Stimulated activated naive CD8-positive, alpha-beta T cell treated with anti-CD3 and anti-CD28 coated beads, Interleukin-15, Interleukin-2, amounts not matched to agents 100 ng/mL and 50 ng/mL, for 24 hours (primary cell): ENCODE data around the gene CD58.
"Not testable (repeated sequence)": the region's sequence is repeated elsewhere in the genome, so short reads cannot be mapped to it uniquely, and the experiment has no call there.

ENCODE experiments used
- H3K27ac Mint-ChIP-seq: one replicate; pipeline ENCODE4 v1.8.0; 2021; ENCODE audit warnings: mild to moderate bottlenecking, mixed read lengths
- H3K27me3 Mint-ChIP-seq: one replicate; pipeline ENCODE4 v1.8.0; 2021; ENCODE audit warnings: mixed read lengths
- H3K36me3 Mint-ChIP-seq: one replicate; pipeline ENCODE4 v1.8.0; 2021; ENCODE audit warnings: low read depth, mixed read lengths
- H3K4me1 Mint-ChIP-seq: one replicate; pipeline ENCODE4 v1.8.0; 2021; ENCODE audit warnings: low read depth, mixed read lengths
- H3K4me3 Mint-ChIP-seq: one replicate; pipeline ENCODE4 v1.8.0; 2021; ENCODE audit warnings: mild to moderate bottlenecking, mixed read lengths
- H3K9me3 Mint-ChIP-seq: one replicate; pipeline ENCODE4 v1.8.0; 2021; ENCODE audit warnings: mixed read lengths

CD58 gene

GRCh38 chr1:116567790-116568661 is 2.8 kb downstream of the CD58 start:
- H3K9me3 Mint-ChIP-seq: peaks cover 9% of the 10 kb centered on the region
- peak overlapping the region; percentile 4 for H3K27ac Mint-ChIP-seq
- peaks cover 10% of the 10 kb centered on the region for H3K27me3 Mint-ChIP-seq
- H3K4me1 Mint-ChIP-seq: peaks cover 77% of the 10 kb centered on the region
- H3K36me3 Mint-ChIP-seq: peaks cover 49% of the 10 kb centered on the region
- H3K4me3 Mint-ChIP-seq: peak overlapping the region; percentile 91

- Mint-ChIP-seq H3K4me1 (peaks cover 87% of the 10 kb centered on the region), H3K36me3 (peaks cover 70% of the 10 kb centered on the region), H3K27ac (no peak overlapping the region)
Observed at GRCh38 chr1:116565222-116565621, 5.6 kb downstream of the CD58 start.

GRCh38 chr1:116564426-116564825 is 6.4 kb downstream of the CD58 start:
- peaks cover 17% of the 10 kb centered on the region for H3K9me3 Mint-ChIP-seq
- H3K27me3 Mint-ChIP-seq: no peaks in the 10 kb centered on the region
- H3K4me3 Mint-ChIP-seq: no peak overlapping the region
- peaks cover 86% of the 10 kb centered on the region for H3K4me1 Mint-ChIP-seq
- H3K27ac Mint-ChIP-seq: peak overlapping the region; percentile 68
- peaks cover 65% of the 10 kb centered on the region for H3K36me3 Mint-ChIP-seq

More at GRCh38 chr1:116565222-116565621, 5.6 kb downstream of the CD58 start:
- H3K9me3 Mint-ChIP-seq: peaks cover 17% of the 10 kb centered on the region
- H3K27me3 Mint-ChIP-seq: no peaks in the 10 kb centered on the region
- H3K4me3 Mint-ChIP-seq: peak overlapping the region; percentile 39

GRCh38 chr1:116562465-116562864 is 8.4 kb downstream of the CD58 start:
- Mint-ChIP-seq H3K36me3 (peaks cover 66% of the 10 kb centered on the region), H3K4me1 (peaks cover 86% of the 10 kb centered on the region), H3K4me3 (peak overlapping the region; percentile 15), H3K27ac (peak overlapping the region; percentile 55), H3K9me3 (peaks cover 17% of the 10 kb centered on the region)
- not testable (repeated sequence) for H3K27me3 Mint-ChIP-seq

DNA sequence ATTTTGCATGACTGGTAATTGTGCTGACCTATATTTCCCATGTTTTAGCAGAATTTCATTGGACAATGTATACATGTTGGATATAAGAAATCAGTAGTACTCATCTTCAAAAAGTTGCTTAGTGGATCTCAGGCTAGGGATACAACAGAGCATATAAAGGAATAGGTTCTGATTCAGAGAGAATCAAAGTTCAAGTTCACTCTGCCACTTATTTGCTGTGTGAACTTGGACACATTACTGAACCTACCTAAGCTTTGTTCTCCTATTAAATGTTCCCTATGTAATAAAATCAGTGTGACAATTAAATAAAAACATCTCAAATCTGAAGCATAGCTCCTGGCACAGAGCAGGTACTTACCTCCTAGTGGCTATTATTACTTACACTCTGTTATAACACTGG is 9.3 kb downstream of the CD58 start:
- Mint-ChIP-seq H3K27ac (no peak overlapping the region), H3K36me3 (peaks cover 71% of the 10 kb centered on the region), H3K4me1 (peaks cover 90% of the 10 kb centered on the region), H3K27me3 (no peaks in the 10 kb centered on the region), H3K4me3 (peak overlapping the region; percentile 21), H3K9me3 (peaks cover 17% of the 10 kb centered on the region)

DNA sequence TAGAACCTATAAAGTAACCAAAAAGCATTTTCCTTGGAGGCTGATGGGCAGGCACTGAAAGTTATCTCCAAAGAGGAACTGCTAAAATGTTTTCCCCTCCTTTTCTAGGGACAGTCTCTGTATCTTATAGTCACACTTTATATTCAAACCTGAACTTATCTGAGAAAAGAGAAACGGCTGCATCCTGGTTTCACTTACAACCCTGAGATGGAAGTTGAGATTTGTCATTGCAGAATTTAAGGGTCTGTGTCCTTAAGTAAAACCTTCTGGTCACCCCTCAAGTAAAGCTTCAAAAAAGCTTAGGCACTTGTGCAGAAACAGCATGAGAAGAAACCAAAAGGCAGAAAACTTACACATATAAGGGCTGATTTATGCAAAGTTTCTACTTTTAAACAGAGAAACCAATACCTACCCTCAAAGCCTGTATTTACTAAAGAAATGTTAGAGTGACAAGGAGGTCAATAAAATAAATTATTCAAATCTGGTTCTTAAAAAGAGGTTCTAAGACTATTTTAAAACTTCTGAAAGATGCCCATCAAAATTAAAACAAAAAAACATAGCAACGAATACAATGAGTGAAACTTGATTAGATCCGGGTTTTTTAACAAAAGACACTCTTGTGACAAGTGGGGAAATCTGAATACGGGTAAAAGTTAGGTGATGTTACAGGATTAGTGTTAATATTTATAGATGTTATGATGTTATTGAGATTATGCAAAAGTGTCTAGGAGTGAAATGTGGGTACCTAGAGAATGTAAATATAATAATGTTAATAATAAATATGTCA is 9.9 kb downstream of the CD58 start:
- Mint-ChIP-seq H3K9me3 (peaks cover 17% of the 10 kb centered on the region), H3K4me3 (peak overlapping the region; percentile 25), H3K36me3 (peaks cover 64% of the 10 kb centered on the region), H3K4me1 (peaks cover 89% of the 10 kb centered on the region), H3K27ac (peak overlapping the region; percentile 2), H3K27me3 (no peaks in the 10 kb centered on the region)

DNA sequence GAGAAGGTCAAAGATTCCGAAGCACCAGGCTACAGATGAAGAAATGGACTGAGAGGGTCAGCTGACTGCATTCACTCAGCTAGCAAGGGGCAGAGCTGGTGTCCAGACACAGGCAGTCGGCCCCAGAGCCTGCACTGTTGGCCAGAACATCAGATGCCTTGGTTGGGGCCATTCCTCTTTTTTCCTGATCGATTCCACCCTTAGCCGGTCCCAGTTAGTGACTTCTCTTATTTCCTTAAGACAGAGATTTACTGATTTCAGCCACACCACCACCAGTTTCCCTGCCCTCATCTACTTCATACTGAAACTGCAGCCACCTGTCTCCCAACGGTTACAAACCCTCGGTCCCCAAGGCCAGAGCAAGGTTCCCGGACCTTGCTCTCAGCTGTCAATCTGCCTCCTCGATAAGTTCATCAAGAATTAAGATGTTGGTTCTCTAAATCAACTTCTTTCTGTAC is 11.5 kb downstream of the CD58 start:
- Mint-ChIP-seq H3K27me3 (no peaks in the 10 kb centered on the region), H3K4me3 (peak overlapping the region; percentile 39), H3K4me1 (peaks cover 93% of the 10 kb centered on the region), H3K36me3 (peaks cover 59% of the 10 kb centered on the region), H3K9me3 (peaks cover 17% of the 10 kb centered on the region), H3K27ac (peak overlapping the region; percentile 77)

DNA sequence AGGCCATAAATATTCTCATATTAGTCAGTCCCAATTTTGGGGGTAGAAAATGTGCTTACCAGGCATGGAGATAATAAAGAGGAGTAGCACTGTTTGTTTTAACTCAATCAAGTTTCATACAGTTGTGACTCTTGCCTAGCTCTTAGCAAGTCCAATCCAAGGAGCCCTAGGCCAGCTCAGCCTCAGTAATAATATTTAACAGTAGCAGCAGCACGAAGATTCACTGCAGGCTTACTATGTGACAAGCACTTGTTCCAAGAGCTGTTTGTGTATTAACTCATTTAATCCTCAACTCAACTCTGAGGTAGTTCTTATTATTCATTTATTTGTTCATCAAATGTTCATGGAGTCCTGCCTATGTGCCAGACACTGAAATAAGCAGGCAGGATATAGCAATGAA is 12.3 kb downstream of the CD58 start:
- Mint-ChIP-seq H3K4me3 (no peak overlapping the region), H3K27me3 (no peaks in the 10 kb centered on the region), H3K9me3 (peaks cover 10% of the 10 kb centered on the region), H3K27ac (peak overlapping the region; percentile 96), H3K4me1 (peaks cover 91% of the 10 kb centered on the region), H3K36me3 (peaks cover 56% of the 10 kb centered on the region)

DNA sequence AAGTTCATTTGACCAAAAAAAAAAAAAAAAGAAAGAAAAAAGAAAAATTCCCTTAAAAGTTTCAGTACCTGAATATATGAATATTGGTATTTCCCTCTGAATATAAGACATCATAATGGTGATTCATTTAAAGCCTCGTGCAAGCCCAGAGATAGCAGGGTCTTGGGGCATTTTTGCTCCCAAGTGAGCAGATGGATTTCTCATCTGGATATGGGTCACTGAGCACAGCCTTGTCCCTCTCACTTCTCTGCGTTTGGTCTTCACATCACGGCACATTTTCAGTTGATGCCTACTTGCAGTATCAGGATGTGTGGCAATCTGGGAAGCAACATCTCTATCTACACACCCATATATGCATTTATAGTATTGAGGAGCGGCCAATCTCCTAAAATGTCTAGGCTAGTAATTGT is 12.7 kb downstream of the CD58 start:
- Mint-ChIP-seq H3K4me1 (peaks cover 91% of the 10 kb centered on the region), H3K9me3 (peaks cover 9% of the 10 kb centered on the region), H3K27ac (peak overlapping the region; percentile 96), H3K36me3 (peaks cover 57% of the 10 kb centered on the region), H3K27me3 (no peaks in the 10 kb centered on the region), H3K4me3 (peak overlapping the region; percentile 67)

- Mint-ChIP-seq H3K4me1 (peaks cover 91% of the 10 kb centered on the region), H3K36me3 (peaks cover 56% of the 10 kb centered on the region), H3K27ac (peak overlapping the region; percentile 96), H3K9me3 (peaks cover 2% of the 10 kb centered on the region), H3K27me3 (no peaks in the 10 kb centered on the region), H3K4me3 (peak overlapping the region; percentile 67)
Observed at GRCh38 chr1:116557323-116557878, 13.4 kb downstream of the CD58 start.

- peaks cover 55% of the 10 kb centered on the region for H3K36me3 Mint-ChIP-seq
- H3K4me1 Mint-ChIP-seq: peaks cover 90% of the 10 kb centered on the region
- no peaks in the 10 kb centered on the region for H3K9me3 Mint-ChIP-seq
- H3K4me3 Mint-ChIP-seq: peak overlapping the region; percentile 61
- H3K27me3 Mint-ChIP-seq: no peaks in the 10 kb centered on the region
- peak overlapping the region; percentile 96 for H3K27ac Mint-ChIP-seq
Observed at GRCh38 chr1:116556289-116557006, 14.4 kb downstream of the CD58 start.

DNA sequence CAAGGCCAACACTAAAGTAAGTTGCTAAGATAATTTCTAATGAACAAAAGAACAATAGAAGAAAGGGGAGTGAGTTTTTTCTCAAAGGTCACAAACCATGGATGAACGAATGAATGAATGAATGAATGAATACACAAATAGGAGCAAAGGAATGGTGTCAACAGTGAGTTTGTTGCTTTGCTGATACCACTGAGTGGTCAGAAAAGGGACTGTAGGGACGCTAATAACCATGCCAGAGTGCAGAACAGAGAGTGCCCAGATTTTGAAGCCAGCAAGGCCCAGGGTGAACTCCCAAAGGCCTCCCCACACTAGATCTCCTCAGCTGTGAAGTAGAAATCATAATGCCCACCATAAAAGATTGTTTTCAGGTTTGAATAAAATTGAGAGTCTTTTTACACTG is 15.9 kb downstream of the CD58 start:
- peaks cover 89% of the 10 kb centered on the region for H3K4me1 Mint-ChIP-seq
- no peaks in the 10 kb centered on the region for H3K9me3 Mint-ChIP-seq
- H3K36me3 Mint-ChIP-seq: peaks cover 62% of the 10 kb centered on the region
- peak overlapping the region; percentile 61 for H3K27ac Mint-ChIP-seq
- H3K27me3 Mint-ChIP-seq: no peaks in the 10 kb centered on the region
- peak overlapping the region; percentile 42 for H3K4me3 Mint-ChIP-seq

- Mint-ChIP-seq H3K36me3 (peaks cover 52% of the 10 kb centered on the region), H3K9me3 (no peaks in the 10 kb centered on the region), H3K4me3 (peak overlapping the region; percentile 21), H3K27me3 (no peaks in the 10 kb centered on the region), H3K4me1 (peaks cover 76% of the 10 kb centered on the region), H3K27ac (peak overlapping the region; percentile 51)
Observed at GRCh38 chr1:116553386-116554115, 17.3 kb downstream of the CD58 start.
